MM.1S (cell line): Measurements from ENCODE around the gene ITGB1.

ENCODE experiments used
- EZH2 ChIP-seq: fragments of 300-600 bp; sonication (generic); optimal IDR thresholded peaks from 2 replicates; pipeline ENCODE3; 2017; ENCODE audit warnings: low read depth, mild to moderate bottlenecking, antibody characterized with exemption, low read length, mixed read lengths
- TF ChIP-seq, protein P1 (sequence below): fragments of 300-600 bp; sonication (generic); IDR thresholded peaks from 2 replicates; pipeline ENCODE4 v1.5.1; 2016; ENCODE audit warnings: antibody characterized with exemption, low read length, mixed read lengths

DNA sequence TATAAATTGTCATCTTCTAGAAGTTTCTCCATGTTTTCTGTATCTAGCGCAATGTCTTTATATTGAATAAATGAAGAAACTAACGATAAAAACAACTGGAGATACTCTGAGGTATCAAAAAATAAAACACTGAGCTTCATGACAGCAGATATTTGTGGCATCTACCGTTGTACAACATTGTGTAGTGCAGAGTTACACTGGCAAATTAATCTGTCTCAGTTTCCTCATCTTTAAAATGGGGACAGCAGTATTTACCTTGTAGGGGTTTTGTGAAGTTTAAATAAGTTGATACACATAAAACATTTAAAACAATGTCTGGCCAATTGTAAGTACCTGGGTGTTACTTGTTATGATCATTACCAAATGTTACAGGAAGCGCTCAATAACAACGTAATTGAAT is 10.4 kb downstream of the ITGB1 start:
- TF ChIP-seq EZH2, result no peak
- TF ChIP-seq, protein P1, sequence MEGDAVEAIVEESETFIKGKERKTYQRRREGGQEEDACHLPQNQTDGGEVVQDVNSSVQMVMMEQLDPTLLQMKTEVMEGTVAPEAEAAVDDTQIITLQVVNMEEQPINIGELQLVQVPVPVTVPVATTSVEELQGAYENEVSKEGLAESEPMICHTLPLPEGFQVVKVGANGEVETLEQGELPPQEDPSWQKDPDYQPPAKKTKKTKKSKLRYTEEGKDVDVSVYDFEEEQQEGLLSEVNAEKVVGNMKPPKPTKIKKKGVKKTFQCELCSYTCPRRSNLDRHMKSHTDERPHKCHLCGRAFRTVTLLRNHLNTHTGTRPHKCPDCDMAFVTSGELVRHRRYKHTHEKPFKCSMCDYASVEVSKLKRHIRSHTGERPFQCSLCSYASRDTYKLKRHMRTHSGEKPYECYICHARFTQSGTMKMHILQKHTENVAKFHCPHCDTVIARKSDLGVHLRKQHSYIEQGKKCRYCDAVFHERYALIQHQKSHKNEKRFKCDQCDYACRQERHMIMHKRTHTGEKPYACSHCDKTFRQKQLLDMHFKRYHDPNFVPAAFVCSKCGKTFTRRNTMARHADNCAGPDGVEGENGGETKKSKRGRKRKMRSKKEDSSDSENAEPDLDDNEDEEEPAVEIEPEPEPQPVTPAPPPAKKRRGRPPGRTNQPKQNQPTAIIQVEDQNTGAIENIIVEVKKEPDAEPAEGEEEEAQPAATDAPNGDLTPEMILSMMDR, result no peak
